Suppressor macrophage treated with lipopolysaccharide for 1 hour (primary cell): ENCODE results near the gene PI4KB.

Experiments
- DNase-seq, 3 donors: peaks; one replicate each; pipeline ENCODE4 v3.0.0-alpha.2; 2020 to 2022

The PI4KB gene

GRCh38 chr1:151346082-151346768 is 19.0 kb upstream of the PI4KB start:
- DNase-seq, result no peak

- DNase-seq, result peak; percentile 26 to 54 (median 28)
These were observed 17.1 kb upstream of the PI4KB start for GRCh38 chr1:151344291-151344690.

- no peak for DNase-seq
These were observed 16.4 kb upstream of the PI4KB start for GRCh38 chr1:151343587-151343986.

- DNase-seq, result no peak
These were observed 15.4 kb upstream of the PI4KB start for GRCh38 chr1:151342569-151342968.

- no peak for DNase-seq
These were observed 14.8 kb upstream of the PI4KB start for GRCh38 chr1:151342021-151342420.

GRCh38 chr1:151340870-151341754 is 13.9 kb upstream of the PI4KB start:
- DNase-seq, result peak; percentile 86 to 94 (median 91)

GRCh38 chr1:151336556-151336955 is 9.3 kb upstream of the PI4KB start:
- peak; percentile 52 to 59 (median 57) for DNase-seq

GRCh38 chr1:151334822-151335221 is 7.6 kb upstream of the PI4KB start:
- no peak for DNase-seq

- DNase-seq, result no peak
These were observed 873 bp upstream of the PI4KB start for GRCh38 chr1:151327903-151328674.

GRCh38 chr1:151326619-151327222 is 495 bp downstream of the PI4KB start:
- DNase-seq, result peak; percentile 92 to 94 (median 93)

GRCh38 chr1:151325646-151326429 is 1.4 kb downstream of the PI4KB start:
- peak in 2 of 3 donors; percentile 18 to 22 for DNase-seq

GRCh38 chr1:151325231-151325630 is 2.0 kb downstream of the PI4KB start:
- DNase-seq, result peak; percentile 69 to 74 (median 71)

GRCh38 chr1:151324390-151324930 is 2.8 kb downstream of the PI4KB start:
- no peak for DNase-seq

GRCh38 chr1:151318975-151319374 is 8.2 kb downstream of the PI4KB start:
- DNase-seq, result no peak

GRCh38 chr1:151315565-151316235 is 11.5 kb downstream of the PI4KB start:
- no peak for DNase-seq

GRCh38 chr1:151314137-151314875 is 12.9 kb downstream of the PI4KB start:
- DNase-seq, result no peak

GRCh38 chr1:151313501-151313900 is 13.7 kb downstream of the PI4KB start:
- DNase-seq, result no peak

GRCh38 chr1:151312826-151313225 is 14.4 kb downstream of the PI4KB start:
- no peak for DNase-seq

- DNase-seq, result peak; percentile 15 to 57 (median 56)
These were observed 14.8 kb downstream of the PI4KB start for GRCh38 chr1:151312411-151312810.
